ENCODE measurements around the gene CPEB3.

- TF ChIP-seq CTCF (IDR thresholded peaks at IDR 0.05; ENCODE audit: insufficient read depth, low read length), result no peak
- no peak for TF ChIP-seq REST (IDR thresholded peaks at IDR 0.05; ENCODE audit: insufficient replicate concordance, low read depth)
- TF ChIP-seq POLR2AphosphoS5 (IDR thresholded peaks at IDR 0.05; ENCODE audit: low read depth), result no peak
- TF ChIP-seq GABPA (IDR thresholded peaks at IDR 0.05; ENCODE audit: low read depth), result no peak
- no peak for TF ChIP-seq SPI1 (IDR thresholded peaks at IDR 0.05; ENCODE audit: borderline replicate concordance, low read depth)
Measured at GRCh38 chr10:92265687-92266258, 25.1 kb downstream of the CPEB3 start.
